UCSD-AML1 (cell line): ENCODE measurements around the gene FRMD4B.

Experiments
- DNase-seq: peaks from one replicate; lab custom pipeline; 2025; ENCODE audit not compliant: unreplicated experiment; lab: John Stamatoyannopoulos, UW

The FRMD4B gene

GRCh38 chr3:69368129-69368741 lies 17.7 kb downstream of the FRMD4B start:
- DNase-seq = peak; percentile 39

- no peak for DNase-seq
Measured at GRCh38 chr3:69367586-69367985, 18.3 kb downstream of the FRMD4B start.

GRCh38 chr3:69364354-69364753 lies 21.5 kb downstream of the FRMD4B start:
- no peak for DNase-seq

GRCh38 chr3:69360690-69361089 lies 25.2 kb downstream of the FRMD4B start:
- no peak for DNase-seq

- no peak for DNase-seq
Measured at GRCh38 chr3:69359916-69360315, 26.0 kb downstream of the FRMD4B start.

GRCh38 chr3:69359339-69359893 lies 26.5 kb downstream of the FRMD4B start:
- DNase-seq = no peak

GRCh38 chr3:69357196-69357595 lies 28.7 kb downstream of the FRMD4B start:
- DNase-seq = no peak

GRCh38 chr3:69354948-69355347 lies 30.9 kb downstream of the FRMD4B start:
- DNase-seq = no peak

GRCh38 chr3:69353503-69353902 lies 32.4 kb downstream of the FRMD4B start:
- DNase-seq = peak; percentile 76

- no peak for DNase-seq
Measured at GRCh38 chr3:69353088-69353478, 32.8 kb downstream of the FRMD4B start.

GRCh38 chr3:69352305-69353087 lies 33.4 kb downstream of the FRMD4B start:
- no peak for DNase-seq

GRCh38 chr3:69343875-69344274 lies 42.0 kb downstream of the FRMD4B start:
- DNase-seq = no peak

GRCh38 chr3:69342074-69342473 lies 43.8 kb downstream of the FRMD4B start:
- DNase-seq = no peak

GRCh38 chr3:69339760-69340159 lies 46.1 kb downstream of the FRMD4B start:
- DNase-seq = peak; percentile 44

GRCh38 chr3:69338911-69339310 lies 47.0 kb downstream of the FRMD4B start:
- no peak for DNase-seq

GRCh38 chr3:69332934-69333333 lies 53.0 kb downstream of the FRMD4B start:
- DNase-seq = no peak

- DNase-seq = no peak
Measured at GRCh38 chr3:69330891-69331400, 54.9 kb downstream of the FRMD4B start.

- DNase-seq = no peak
Measured at GRCh38 chr3:69329892-69330291, 56.0 kb downstream of the FRMD4B start.

- no peak for DNase-seq
Measured at GRCh38 chr3:69328963-69329302, 57.0 kb downstream of the FRMD4B start.

- no peak for DNase-seq
Measured at GRCh38 chr3:69328103-69328962, 57.6 kb downstream of the FRMD4B start.

GRCh38 chr3:69326855-69327300 lies 59.0 kb downstream of the FRMD4B start:
- DNase-seq = peak; percentile 9
